Right lobe of liver (tissue), 6 donors: ENCODE measurements around the gene ZCCHC14. TPM values are rescaled to one million over a fixed set of nuclear protein-coding genes. Genes with fewer than 3 reads are reported as not detected.
"Not testable (repeated sequence)": the region's sequence is repeated elsewhere in the genome, so short reads cannot be mapped to it uniquely, and the experiment has no call there.

Source experiments
- ATAC-seq, 4 donors: fragments of 200-7000 bp; cut with Tn5 transposase; one replicate each; pipeline ENCODE4 v1.9.1; 2020; ENCODE audit warnings: mild to moderate bottlenecking in 4 of 4, moderate library complexity in 4 of 4
- DNase-seq, 3 donors: peaks; one replicate each; pipeline ENCODE4 v3.0.0-alpha.2; 2020
- H3K27ac ChIP-seq, 3 donors: fragments of 200-600 bp; one replicate each; pipeline ENCODE4 v1.8.0; 2022
- H3K27me3 ChIP-seq, 2 donors: fragments of 200-600 bp; one replicate each; pipeline ENCODE4 v1.8.0; 2022
- H3K36me3 ChIP-seq, 4 donors: fragments of 200-600 bp; sonication (generic) in 1 of 4; one replicate each; pipeline versions ENCODE4 v1.5.1 to v1.8.0; 2017 to 2022; ENCODE audit warnings: control low read depth in 1 of 4
- H3K4me1 ChIP-seq, 4 donors: fragments of 200-600 bp; sonication (generic) in 1 of 4; one replicate each; pipeline versions ENCODE4 v1.5.1 to v1.8.0; 2017 to 2022; ENCODE audit warnings: control low read depth in 1 of 4
- H3K4me3 ChIP-seq, 3 donors: fragments of 200-600 bp; one replicate each; pipeline ENCODE4 v1.8.0; 2022
- H3K9me3 ChIP-seq, 4 donors: fragments of 200-600 bp; sonication (generic) in 1 of 4; one replicate each; pipeline versions ENCODE4 v1.5.1 to v1.8.0; 2017 to 2022; ENCODE audit warnings: control low read depth in 1 of 4
- CTCF ChIP-seq, 4 donors: fragments of 200-600 bp in 3 of 4; fragments of 450-650 bp in 1 of 4; IDR thresholded peaks; one replicate each; pipeline versions ENCODE4 v1.5.1 to v1.8.0; 2016 to 2022; ENCODE audit warnings: antibody characterized with exemption in 4 of 4, mild to moderate bottlenecking in 2 of 4
- POLR2A ChIP-seq: fragments of 450-650 bp; IDR thresholded peaks from one replicate; pipeline ENCODE4 v1.6.1; 2017; ENCODE audit warnings: antibody characterized with exemption, mild to moderate bottlenecking
- WGBS: methylation state at CpG from one replicate; pipeline ENCODE4 v1.1.6; 2018; ENCODE audit warnings: low coverage, low lambda C conversion rate; ENCODE audit not compliant: insufficient coverage; ENCODE audit errors: missing lambda C conversion rate; 5-methylcytosine and 5-hydroxymethylcytosine counted together
- intact Hi-C, 2 donors: fragments of 100-400 bp; cut with DNase I; formaldehyde crosslinking; loops; one replicate each; pipeline versions ENCODE4 v1.11.2 to v1.14.1; 2022
- total RNA-seq, 6 experiments: library from RNA; depleted of rRNA in 2 of 6; stranded (reverse); fragments of >200 nt in 2 of 6; fragmentation: NEBNext Ultra II Directional in 3 of 6; extraction: Animal tissue kit (Norgen Biotek cat#: 25700) in 3 of 6; gene quantifications; one replicate each; pipeline versions ENCODE4 v1.1.0 to v1.2.4, GENCODE V29; 2016 to 2023
- donor health status: DM: no; HTN: yes; CAD: no.
- donor health status: DM: no; HTN: no; CAD: no.
- donor health status: DM: no; HTN: no; CAD: no.
- donor health status: DM: no; HTN: yes; CAD: no.
- donor health status: DM: no; HTN: yes; CAD: no.

The ZCCHC14 gene
- total RNA-seq, 6 experiments from 2014 or later = 12.6 to 26.5 (median 17.7) TPM

- H3K27ac ChIP-seq, H3K27me3 ChIP-seq, H3K36me3 ChIP-seq, H3K4me3 ChIP-seq, intact Hi-C loops, H3K9me3 ChIP-seq, H3K4me1 ChIP-seq: not testable (repeated sequence)
- peak in 2 of 3 donors; percentile 75 to 82 for DNase-seq
- no CpG with 5 or more reads among the region's 21 CpGs for WGBS
- ATAC-seq = peak; percentile 43 to 96 (median 84)
These were observed 25.7 kb upstream of the ZCCHC14 start for GRCh38 chr16:87518430-87519051.

DNA sequence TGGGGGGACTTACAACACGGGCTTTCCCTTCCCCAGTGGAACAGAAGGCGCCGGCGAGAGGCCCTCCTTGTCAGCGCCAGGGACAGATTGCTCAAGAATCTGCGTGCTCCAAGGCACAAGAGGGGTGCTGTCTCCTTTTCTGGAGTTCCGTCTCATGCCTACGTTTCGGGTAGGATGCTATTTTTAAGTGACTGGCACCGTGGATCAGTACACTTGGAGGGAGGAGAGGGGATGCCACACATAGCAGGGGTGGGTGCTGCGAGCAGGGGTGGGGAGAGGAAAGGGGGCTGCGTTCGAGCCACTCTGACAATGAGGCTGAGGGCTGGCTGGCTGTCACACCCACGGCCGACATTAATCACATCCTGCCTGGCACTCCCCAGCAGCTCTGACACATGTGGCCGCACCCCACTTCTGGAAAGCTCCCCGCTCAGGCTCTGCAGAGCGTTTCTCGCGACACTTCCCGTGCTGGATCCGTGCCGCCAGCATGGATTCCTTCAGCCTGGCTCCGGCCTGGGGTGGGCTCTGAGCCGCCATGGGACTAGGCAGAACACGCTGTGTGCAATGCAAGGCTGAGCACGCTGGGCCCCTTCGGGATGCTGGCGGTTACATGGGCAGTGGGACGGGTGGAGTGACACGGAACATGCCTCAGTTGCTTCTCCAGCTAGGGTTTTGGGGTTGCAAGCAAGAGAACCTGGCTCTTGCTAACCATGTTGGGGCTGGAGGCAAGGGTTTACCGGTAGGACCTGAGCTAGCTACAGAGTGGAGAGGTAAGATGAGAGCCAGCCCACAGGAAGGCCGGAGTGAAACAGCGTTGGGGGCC lies 25.0 kb upstream of the ZCCHC14 start:
- DNase-seq, H3K4me3 ChIP-seq, H3K36me3 ChIP-seq, H3K27me3 ChIP-seq, H3K9me3 ChIP-seq, H3K27ac ChIP-seq, intact Hi-C loops, H3K4me1 ChIP-seq: not testable (repeated sequence)
- WGBS = 76% methylated on average over 3 of the region's 34 CpGs
- ATAC-seq = peak in 1 of 4 donors; percentile 10

DNA sequence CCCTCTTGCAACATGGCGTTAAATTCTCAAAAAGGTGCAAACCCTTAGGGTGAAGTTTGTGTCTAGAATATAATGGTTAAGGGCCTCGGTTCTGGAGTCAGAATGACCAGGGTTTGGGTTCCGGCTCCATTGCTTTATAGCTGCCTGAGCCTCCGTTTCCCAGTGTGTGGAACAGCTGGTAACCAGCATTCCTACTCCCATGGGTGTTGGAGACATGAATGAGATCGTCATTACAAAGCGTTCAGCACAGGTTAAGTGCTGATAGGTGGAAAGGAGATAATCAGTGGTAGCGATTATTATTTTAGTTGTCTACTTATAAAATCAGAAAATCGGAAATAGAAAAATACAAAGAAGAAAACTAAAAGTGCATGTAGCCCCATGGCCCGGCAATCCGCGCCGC lies 23.5 kb upstream of the ZCCHC14 start:
- TF ChIP-seq POLR2A (no peak), CTCF (IDR thresholded peaks at IDR 0.05) (no peak)
- intact Hi-C loops = no loop called here
- H3K27ac ChIP-seq = no peak overlapping the region
- H3K4me1 ChIP-seq = no peaks in the 10 kb centered on the region
- no peaks in the 10 kb centered on the region for H3K36me3 ChIP-seq
- ATAC-seq (no peak), DNase-seq (no peak)
- H3K9me3 ChIP-seq = no peaks in the 10 kb centered on the region
- H3K4me3 ChIP-seq = no peak overlapping the region
- no peaks in the 10 kb centered on the region for H3K27me3 ChIP-seq
- 87% methylated on average over 12 of the region's 12 CpGs for WGBS

GRCh38 chr16:87515475-87516330 lies 22.9 kb upstream of the ZCCHC14 start:
- no peak for DNase-seq
- 84% methylated on average over 12 of the region's 19 CpGs for WGBS
- no peak overlapping the region for H3K4me3 ChIP-seq
- H3K27me3 ChIP-seq = no peaks in the 10 kb centered on the region
- intact Hi-C loops = no loop called here
- TF ChIP-seq CTCF (IDR thresholded peaks at IDR 0.05) (no peak), POLR2A (no peak)
- ATAC-seq = no peak
- no peaks in the 10 kb centered on the region for H3K4me1 ChIP-seq
- H3K9me3 ChIP-seq = no peaks in the 10 kb centered on the region
- no peak overlapping the region for H3K27ac ChIP-seq
- no peaks in the 10 kb centered on the region for H3K36me3 ChIP-seq

DNA sequence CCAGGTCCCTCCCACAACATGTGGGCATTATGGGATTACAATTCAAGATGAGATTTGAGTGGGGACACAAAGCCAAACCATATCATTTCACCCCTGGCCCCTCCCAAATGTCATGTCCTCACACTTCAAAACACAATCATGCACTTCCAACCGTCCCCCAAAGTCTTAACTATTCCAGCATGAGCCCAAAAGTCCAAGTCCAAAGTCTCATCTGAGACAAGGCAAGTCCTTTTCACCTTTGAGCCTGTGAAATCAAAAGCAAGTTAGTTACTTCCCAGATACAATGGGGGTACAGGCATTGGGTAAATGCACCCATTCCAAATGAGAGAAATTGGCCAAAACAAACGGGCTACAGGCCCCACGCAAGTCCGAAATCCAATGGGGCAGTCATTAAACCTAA lies 17.0 kb upstream of the ZCCHC14 start:
- H3K27me3 ChIP-seq, intact Hi-C loops, DNase-seq, ATAC-seq, H3K9me3 ChIP-seq, H3K36me3 ChIP-seq, H3K4me3 ChIP-seq: not testable (repeated sequence)
- H3K27ac ChIP-seq = peak overlapping the region in 2 of 3 donors; percentile 37 to 44
- H3K4me1 ChIP-seq = peaks cover 0 to 46% (median 13%) of the 10 kb centered on the region in 4 donors
- 45% methylated on average over 4 of the region's 4 CpGs for WGBS
